SK-N-SH (cell line): ENCODE data around the gene KASH5. TPM values are rescaled to one million over a fixed set of nuclear protein-coding genes. Genes with fewer than 3 reads are reported as not detected.

Source experiments
- CTCF ChIA-PET: fragments of 300-600, 350-600 bp; formaldehyde crosslinking; extraction: SDS; loops from one replicate; lab custom pipeline; 2021; lab: Yijun Ruan, JAX
- POLR2A ChIA-PET: fragments of 350-600 bp; sonication (Branson Sonifier 250); formaldehyde crosslinking; extraction: SDS; loops from one replicate; lab custom pipeline; 2020; ENCODE audit warnings: antibody characterized with exemption, inconsistent platforms; lab: Yijun Ruan, JAX
- DNase-seq: peaks from one replicate; pipeline ENCODE4 v3.0.0; 2012
- H2AFZ ChIP-seq: fragments of 200-600 bp; sonication (generic); 2 replicates; pipeline ENCODE4 v1.8.1; 2016; ENCODE audit warnings: antibody characterized with exemption, mild to moderate bottlenecking, low read depth
- H3F3A ChIP-seq: fragments of 200-600 bp; sonication (generic); replicated peaks from 2 replicates; pipeline ENCODE3; 2016; ENCODE audit warnings: antibody characterized with exemption, mild to moderate bottlenecking; ENCODE audit not compliant: insufficient read depth
- H3K27ac ChIP-seq, 2 experiments: fragments of 200-500 bp in 1 of 2; fragments of 200-600 bp in 1 of 2; sonication (Bioruptor generic) in 1 of 2; sonication (generic), shearing (Covaris generic) in 1 of 2; 2 replicates each; pipeline versions ENCODE4 v1.5.1 to v1.6.1; 2014 to 2016; ENCODE audit warnings: low read depth in 2 of 2, inconsistent platforms in 1 of 2, low read length in 1 of 2, mild to moderate bottlenecking in 1 of 2, mixed read lengths in 1 of 2
- H3K27me3 ChIP-seq: fragments of 200-600 bp; sonication (generic), shearing (Covaris generic); 2 replicates; pipeline ENCODE4 v1.6.1; 2016; ENCODE audit warnings: mixed run types; ENCODE audit not compliant: insufficient read depth
- H3K36me3 ChIP-seq, 2 experiments: fragments of 200-500 bp in 1 of 2; fragments of 200-600 bp in 1 of 2; sonication (Bioruptor generic) in 1 of 2; sonication (generic) in 1 of 2; replicated peaks in 1 of 2; 2 replicates each; pipeline versions ENCODE3 to v1.5.1; 2014 to 2016; ENCODE audit warnings: low read length in 1 of 2, mild to moderate bottlenecking in 1 of 2; ENCODE audit not compliant: insufficient read depth in 2 of 2, control insufficient read depth in 1 of 2
- H3K4me1 ChIP-seq, 2 experiments: fragments of 200-500 bp in 1 of 2; fragments of 200-600 bp in 1 of 2; sonication (Bioruptor generic) in 1 of 2; sonication (generic), shearing (Covaris generic) in 1 of 2; 2 replicates each; pipeline versions ENCODE4 v1.5.1 to v1.6.1; 2014 to 2016; ENCODE audit warnings: low read depth in 1 of 2, low read length in 1 of 2, mixed run types in 1 of 2; ENCODE audit not compliant: insufficient read depth in 2 of 2, control insufficient read depth in 1 of 2
- H3K4me2 ChIP-seq: fragments of 200-600 bp; sonication (generic), shearing (Covaris generic); 2 replicates; pipeline ENCODE4 v1.6.1; 2017; ENCODE audit warnings: mixed run types
- H3K4me3 ChIP-seq, 2 experiments: fragments of 200-500 bp in 1 of 2; fragments of 200-600 bp in 1 of 2; sonication (Bioruptor generic) in 1 of 2; sonication (generic), shearing (Covaris generic) in 1 of 2; 2 replicates each; pipeline versions ENCODE4 v1.5.1 to v1.8.1; 2014 to 2016; ENCODE audit warnings: low read depth in 2 of 2, inconsistent platforms in 1 of 2, low read length in 1 of 2, mild to moderate bottlenecking in 1 of 2, mixed read lengths in 1 of 2, moderate library complexity in 1 of 2
- H3K79me2 ChIP-seq: fragments of 200-600 bp; sonication (generic); 2 replicates; pipeline ENCODE4 v1.8.1; 2017; ENCODE audit warnings: mild to moderate bottlenecking; ENCODE audit not compliant: insufficient read depth
- H3K9ac ChIP-seq: fragments of 200-600 bp; sonication (generic); 2 replicates; pipeline ENCODE4 v1.6.1; 2017; ENCODE audit warnings: mixed run types
- H3K9me2 ChIP-seq: fragments of 200-600 bp; sonication (generic); 2 replicates; pipeline ENCODE4 v1.6.1; 2017; ENCODE audit warnings: mixed run types
- H3K9me3 ChIP-seq: fragments of 200-600 bp; sonication (generic); 2 replicates; pipeline ENCODE4 v1.6.1; 2017; ENCODE audit warnings: mixed run types, mild to moderate bottlenecking, moderate library complexity
- H4K20me1 ChIP-seq: fragments of 200-600 bp; sonication (generic); 2 replicates; pipeline ENCODE4 v1.6.1; 2017; ENCODE audit warnings: mild to moderate bottlenecking, mixed run types; ENCODE audit not compliant: insufficient read depth
- CHD2 ChIP-seq: fragments of 150-350 bp; IDR thresholded peaks from 2 replicates; pipeline ENCODE4 v1.6.1; 2018; ENCODE audit warnings: low read length; ENCODE audit not compliant: partially characterized antibody
- EZH2phosphoT487 ChIP-seq: fragments of 200-600 bp; sonication (generic); IDR thresholded peaks from 2 replicates; pipeline ENCODE4 v1.6.1; 2017; ENCODE audit warnings: low read depth, mixed run types, mild to moderate bottlenecking, antibody characterized with exemption, moderate library complexity, borderline replicate concordance
- GABPA ChIP-seq: IDR thresholded peaks from 2 replicates; pipeline ENCODE4 v1.4.0; 2012; ENCODE audit warnings: low read depth, mild to moderate bottlenecking
- GATA2 ChIP-seq: sonication (generic); formaldehyde crosslinking; IDR thresholded peaks from 2 replicates; pipeline ENCODE4 v1.5.0; 2020; ENCODE audit warnings: mild to moderate bottlenecking, missing genetic modification reagents
- IRF3 ChIP-seq: fragments of 150-350 bp; IDR thresholded peaks from 2 replicates; pipeline ENCODE4 v1.6.1; 2016; ENCODE audit warnings: mild to moderate bottlenecking, low read depth, low read length
- MEF2A ChIP-seq: IDR thresholded peaks from 2 replicates; pipeline ENCODE4 v1.4.0; 2012; ENCODE audit warnings: low read depth, borderline replicate concordance
- NFIC ChIP-seq: IDR thresholded peaks from 2 replicates; pipeline ENCODE4 v1.4.0; 2012; ENCODE audit warnings: borderline replicate concordance
- NRF1 ChIP-seq: IDR thresholded peaks from 2 replicates; pipeline ENCODE4 v1.6.1; 2012; ENCODE audit warnings: low read depth, mild to moderate bottlenecking, low read length
- POLR2AphosphoS5 ChIP-seq: IDR thresholded peaks from 2 replicates; pipeline ENCODE4 v1.6.1; 2012; ENCODE audit warnings: low read depth, low read length
- RAD21 ChIP-seq: IDR thresholded peaks from 2 replicates; pipeline ENCODE4 v1.6.1; 2012; ENCODE audit warnings: mild to moderate bottlenecking, low read length
- RFX5 ChIP-seq: IDR thresholded peaks from 2 replicates; pipeline ENCODE4 v1.6.1; 2012; ENCODE audit warnings: mild to moderate bottlenecking, improper control_type of control experiment, low read length
- SMC3 ChIP-seq: IDR thresholded peaks from 2 replicates; pipeline ENCODE4 v1.6.1; 2012; ENCODE audit warnings: low read depth, low read length, improper control_type of control experiment
- TAF1 ChIP-seq: IDR thresholded peaks from 2 replicates; pipeline ENCODE4 v1.6.1; 2012; ENCODE audit warnings: low read depth, mild to moderate bottlenecking, low read length, moderate library complexity, borderline replicate concordance
- TCF12 ChIP-seq: IDR thresholded peaks from 2 replicates; pipeline ENCODE4 v1.4.0; 2012
- TEAD4 ChIP-seq: IDR thresholded peaks from 2 replicates; pipeline ENCODE4 v1.4.0; 2012; ENCODE audit warnings: mild to moderate bottlenecking, borderline replicate concordance; ENCODE audit not compliant: insufficient read depth
- USF1 ChIP-seq: IDR thresholded peaks from 2 replicates; pipeline ENCODE4 v1.4.0; 2012; ENCODE audit warnings: low read depth, borderline replicate concordance
- USF2 ChIP-seq: fragments of 150-350 bp; IDR thresholded peaks from 2 replicates; pipeline ENCODE4 v1.6.1; 2017; ENCODE audit warnings: antibody characterized with exemption, low read length, low read depth, borderline replicate concordance
- ZBTB33 ChIP-seq: IDR thresholded peaks from 2 replicates; pipeline ENCODE4 v1.4.0; 2012; ENCODE audit warnings: low read depth, borderline replicate concordance
- WGBS: methylation state at CpG from one replicate; pipeline ENCODE4 v1.1.6; 2017; ENCODE audit warnings: low lambda C conversion rate; 5-methylcytosine and 5-hydroxymethylcytosine counted together
- polyA plus RNA-seq, 3 experiments: library from polyadenylated mRNA; depleted of rRNA; stranded (reverse); fragments of >200 nt; gene quantifications; 2 replicates each; pipeline ENCODE4 v1.2.3, GENCODE V29; 2012
- TF ChIP-seq, protein P1 (sequence below): fragments of 200-600 bp; sonication (generic); IDR thresholded peaks from 2 replicates; pipeline ENCODE4 v1.6.1; 2017; ENCODE audit warnings: antibody characterized with exemption, mild to moderate bottlenecking, moderate library complexity

The KASH5 gene
- polyA plus RNA-seq, 1 of the 3 experiments (the other 2 are of a cell fraction) = 0.20 TPM

- Histone ChIP-seq H3K9me3 (no peaks in the 10 kb centered on the region), H2AFZ (no peak overlapping the region), H3K79me2 (peaks cover 27% of the 10 kb centered on the region), H3K36me3 (peaks cover 12 to 13% of the 10 kb centered on the region in 2 experiments), H3K4me2 (no peak overlapping the region), H3K27ac (no peak overlapping the region), H4K20me1 (no peaks in the 10 kb centered on the region; the same call in 1 of the 2 replicates)
- peak; percentile 73 for DNase-seq
- 91% methylated on average over 25 of the region's 32 CpGs for WGBS
- POLR2A ChIA-PET = no interaction called here
- no peak for TF ChIP-seq NFIC
- TF ChIP-seq NRF1 = no peak
- no peak for TF ChIP-seq TEAD4
- TF ChIP-seq, protein P1, sequence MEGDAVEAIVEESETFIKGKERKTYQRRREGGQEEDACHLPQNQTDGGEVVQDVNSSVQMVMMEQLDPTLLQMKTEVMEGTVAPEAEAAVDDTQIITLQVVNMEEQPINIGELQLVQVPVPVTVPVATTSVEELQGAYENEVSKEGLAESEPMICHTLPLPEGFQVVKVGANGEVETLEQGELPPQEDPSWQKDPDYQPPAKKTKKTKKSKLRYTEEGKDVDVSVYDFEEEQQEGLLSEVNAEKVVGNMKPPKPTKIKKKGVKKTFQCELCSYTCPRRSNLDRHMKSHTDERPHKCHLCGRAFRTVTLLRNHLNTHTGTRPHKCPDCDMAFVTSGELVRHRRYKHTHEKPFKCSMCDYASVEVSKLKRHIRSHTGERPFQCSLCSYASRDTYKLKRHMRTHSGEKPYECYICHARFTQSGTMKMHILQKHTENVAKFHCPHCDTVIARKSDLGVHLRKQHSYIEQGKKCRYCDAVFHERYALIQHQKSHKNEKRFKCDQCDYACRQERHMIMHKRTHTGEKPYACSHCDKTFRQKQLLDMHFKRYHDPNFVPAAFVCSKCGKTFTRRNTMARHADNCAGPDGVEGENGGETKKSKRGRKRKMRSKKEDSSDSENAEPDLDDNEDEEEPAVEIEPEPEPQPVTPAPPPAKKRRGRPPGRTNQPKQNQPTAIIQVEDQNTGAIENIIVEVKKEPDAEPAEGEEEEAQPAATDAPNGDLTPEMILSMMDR = no peak
- no peak for TF ChIP-seq EZH2phosphoT487
- no peak for TF ChIP-seq MEF2A
- no peak for TF ChIP-seq IRF3
- no peak for TF ChIP-seq RAD21
- TF ChIP-seq GATA2 (CRISPR knock-in tag) = no peak
- no peak for TF ChIP-seq TAF1
- no peak for TF ChIP-seq CHD2
- TF ChIP-seq USF1 = no peak
- no peak for TF ChIP-seq ZBTB33
- TF ChIP-seq POLR2AphosphoS5 = no peak
- TF ChIP-seq USF2 = no peak
- no peak for TF ChIP-seq SMC3
- TF ChIP-seq RFX5 = no peak
- TF ChIP-seq TCF12 = no peak
- no peak for TF ChIP-seq GABPA
- TF ChIP-seq, all 33 proteins: peak for 0
- Histone ChIP-seq H3K9me2 (no peaks in the 10 kb centered on the region), H3K4me3 (no peak overlapping the region), H3K4me1 (peaks cover 0 to 10% of the 10 kb centered on the region in 2 experiments; a peak in 2 of 4 replicates), H3K27me3 (no peaks in the 10 kb centered on the region), H3F3A (peaks cover 21% of the 10 kb centered on the region), H3K9ac (no peak overlapping the region)
- CTCF ChIA-PET = interaction anchor here (0.7 to 11.2 kb wide), 2 partner anchors 28 to 56 kb away, joined by 3 to 149 read pairs; partner anchors contain the start of gene KASH5
Measured at GRCh38 chr19:49447485-49448431, 59.7 kb downstream of the KASH5 start.
